GM04503 (cell line): ENCODE results near the gene DCST1.

Source experiments
- DNase-seq: peaks from one replicate; pipeline ENCODE4 v3.0.0-alpha.2; 2012; ENCODE audit warnings: low read depth

Gene DCST1

DNA sequence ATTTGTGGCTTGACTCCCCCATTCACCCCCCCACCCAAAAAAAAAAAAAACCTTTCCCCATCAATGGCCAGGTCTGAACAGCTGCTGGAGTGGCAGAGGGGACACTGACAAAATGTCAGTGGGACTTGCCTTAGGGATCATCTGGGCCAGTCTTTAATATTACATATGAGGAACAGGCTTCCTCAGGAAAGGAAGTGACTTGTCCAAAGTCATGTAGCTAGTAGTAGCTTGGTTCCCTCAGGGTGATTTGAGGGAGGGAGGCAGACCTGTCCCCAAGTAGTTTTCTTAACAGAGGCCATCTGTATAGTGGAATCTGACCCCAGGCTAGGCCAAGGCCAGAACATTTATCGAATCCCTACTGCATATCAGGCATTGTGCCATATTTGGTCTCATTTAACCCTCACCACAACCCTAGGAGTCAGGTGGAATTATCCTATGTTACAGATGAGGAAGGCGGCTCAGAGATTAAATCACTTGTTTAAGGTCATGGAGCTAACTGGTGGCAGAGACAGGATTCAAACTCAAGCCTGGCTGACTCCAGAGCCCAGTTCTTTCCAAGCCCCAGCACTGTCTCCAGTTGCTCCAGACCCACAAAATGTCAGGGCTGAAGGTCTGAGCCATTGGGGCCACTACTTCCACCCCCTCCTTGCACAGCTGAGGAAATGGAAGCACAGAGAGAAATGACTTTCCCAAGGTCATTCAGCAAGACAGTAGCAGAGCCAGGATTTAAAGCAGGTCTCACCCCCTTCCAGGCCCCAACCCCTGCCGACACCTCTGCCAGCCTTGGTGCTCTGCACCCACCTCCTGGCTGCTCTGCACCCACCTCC is 20.6 kb upstream of the DCST1 start:
- no peak for DNase-seq

DNA sequence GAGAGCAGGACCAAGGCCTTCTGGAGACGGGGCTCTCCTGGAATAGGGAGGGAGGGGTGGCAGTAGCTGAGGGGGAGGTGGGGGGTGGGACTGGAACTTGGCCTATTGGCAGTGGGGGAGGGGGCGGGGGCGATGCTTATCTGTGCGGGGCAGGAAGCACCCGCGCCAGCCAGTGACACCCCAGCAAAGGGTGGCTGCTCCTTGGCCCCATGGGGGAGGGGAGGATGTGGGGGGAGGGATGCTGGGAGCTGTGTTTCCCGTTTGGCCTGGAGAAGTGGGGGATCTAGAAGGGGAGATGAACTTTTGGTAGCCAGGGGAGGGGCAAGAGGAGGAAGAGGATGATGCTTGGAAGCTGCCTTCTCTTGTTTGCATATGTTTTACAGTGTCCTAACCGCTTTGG is 20.0 kb upstream of the DCST1 start:
- DNase-seq, result no peak

DNA sequence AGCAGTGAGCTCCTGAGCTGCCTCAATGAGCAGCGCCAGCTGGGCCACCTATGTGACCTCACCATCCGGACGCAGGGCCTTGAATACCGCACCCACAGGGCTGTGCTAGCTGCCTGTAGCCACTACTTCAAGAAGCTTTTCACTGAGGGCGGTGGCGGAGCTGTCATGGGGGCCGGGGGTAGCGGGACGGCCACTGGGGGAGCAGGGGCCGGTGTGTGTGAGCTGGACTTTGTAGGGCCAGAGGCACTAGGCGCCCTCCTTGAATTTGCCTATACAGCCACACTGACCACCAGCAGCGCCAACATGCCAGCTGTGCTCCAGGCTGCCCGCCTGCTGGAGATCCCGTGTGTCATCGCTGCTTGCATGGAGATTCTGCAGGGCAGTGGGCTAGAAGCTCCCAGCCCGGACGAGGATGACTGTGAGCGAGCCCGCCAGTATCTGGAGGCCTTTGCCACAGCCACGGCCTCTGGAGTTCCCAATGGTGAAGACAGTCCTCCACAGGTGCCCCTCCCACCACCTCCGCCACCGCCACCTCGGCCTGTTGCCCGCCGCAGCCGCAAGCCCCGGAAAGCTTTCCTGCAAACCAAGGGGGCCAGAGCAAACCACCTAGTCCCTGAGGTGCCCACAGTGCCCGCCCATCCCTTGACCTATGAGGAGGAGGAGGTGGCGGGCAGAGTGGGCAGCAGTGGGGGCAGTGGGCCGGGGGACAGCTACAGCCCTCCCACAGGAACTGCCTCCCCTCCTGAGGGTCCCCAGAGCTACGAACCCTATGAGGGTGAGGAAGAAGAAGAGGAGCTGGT is 18.7 kb upstream of the DCST1 start:
- no peak for DNase-seq

DNA sequence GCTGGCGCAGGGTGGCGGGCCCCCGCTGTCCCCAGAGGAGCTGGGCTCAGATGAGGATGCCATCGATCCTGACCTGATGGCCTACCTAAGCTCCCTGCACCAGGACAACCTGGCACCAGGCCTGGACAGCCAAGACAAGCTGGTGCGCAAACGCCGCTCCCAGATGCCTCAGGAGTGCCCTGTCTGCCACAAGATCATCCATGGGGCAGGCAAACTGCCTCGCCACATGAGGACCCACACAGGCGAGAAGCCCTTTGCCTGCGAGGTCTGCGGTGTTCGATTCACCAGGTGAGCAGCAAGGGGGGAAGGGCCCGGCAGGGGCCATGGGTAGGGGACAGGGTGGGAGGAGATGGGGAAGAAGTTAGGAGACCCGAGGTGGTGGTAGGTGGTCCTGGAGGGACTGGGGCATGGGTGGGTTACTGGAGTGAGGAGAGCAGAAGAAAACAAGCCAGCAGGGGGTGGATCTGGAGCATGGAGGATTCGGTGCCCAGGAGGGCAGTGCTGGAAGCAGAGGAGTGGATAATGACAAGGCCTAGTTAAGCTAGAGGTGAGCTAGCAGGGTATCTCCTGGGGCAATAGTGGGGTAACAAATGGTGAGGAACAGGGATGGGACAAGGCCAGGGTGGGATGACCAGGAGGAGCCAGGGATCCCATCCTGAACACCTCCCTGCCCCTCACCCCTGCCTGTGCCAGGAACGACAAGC is 17.9 kb upstream of the DCST1 start:
- DNase-seq, result no peak

DNA sequence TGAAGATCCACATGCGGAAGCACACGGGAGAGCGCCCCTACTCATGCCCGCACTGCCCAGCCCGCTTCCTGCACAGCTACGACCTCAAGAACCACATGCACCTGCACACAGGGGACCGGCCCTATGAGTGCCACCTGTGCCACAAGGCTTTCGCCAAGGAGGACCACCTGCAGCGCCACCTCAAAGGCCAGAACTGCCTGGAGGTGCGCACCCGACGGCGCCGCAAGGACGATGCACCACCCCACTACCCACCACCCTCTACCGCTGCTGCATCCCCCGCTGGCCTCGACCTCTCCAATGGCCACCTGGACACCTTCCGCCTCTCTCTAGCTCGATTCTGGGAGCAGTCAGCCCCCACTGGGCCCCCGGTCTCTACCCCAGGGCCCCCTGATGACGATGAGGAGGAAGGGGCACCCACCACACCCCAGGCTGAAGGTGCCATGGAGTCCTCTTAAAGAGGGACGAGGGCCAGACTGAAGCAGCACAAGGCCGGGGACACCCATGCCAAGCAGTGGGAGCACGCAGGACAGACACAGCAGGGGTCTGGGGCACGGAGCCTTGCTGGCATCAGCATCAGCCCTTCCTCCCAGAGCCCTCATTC is 17.3 kb upstream of the DCST1 start:
- no peak for DNase-seq

DNA sequence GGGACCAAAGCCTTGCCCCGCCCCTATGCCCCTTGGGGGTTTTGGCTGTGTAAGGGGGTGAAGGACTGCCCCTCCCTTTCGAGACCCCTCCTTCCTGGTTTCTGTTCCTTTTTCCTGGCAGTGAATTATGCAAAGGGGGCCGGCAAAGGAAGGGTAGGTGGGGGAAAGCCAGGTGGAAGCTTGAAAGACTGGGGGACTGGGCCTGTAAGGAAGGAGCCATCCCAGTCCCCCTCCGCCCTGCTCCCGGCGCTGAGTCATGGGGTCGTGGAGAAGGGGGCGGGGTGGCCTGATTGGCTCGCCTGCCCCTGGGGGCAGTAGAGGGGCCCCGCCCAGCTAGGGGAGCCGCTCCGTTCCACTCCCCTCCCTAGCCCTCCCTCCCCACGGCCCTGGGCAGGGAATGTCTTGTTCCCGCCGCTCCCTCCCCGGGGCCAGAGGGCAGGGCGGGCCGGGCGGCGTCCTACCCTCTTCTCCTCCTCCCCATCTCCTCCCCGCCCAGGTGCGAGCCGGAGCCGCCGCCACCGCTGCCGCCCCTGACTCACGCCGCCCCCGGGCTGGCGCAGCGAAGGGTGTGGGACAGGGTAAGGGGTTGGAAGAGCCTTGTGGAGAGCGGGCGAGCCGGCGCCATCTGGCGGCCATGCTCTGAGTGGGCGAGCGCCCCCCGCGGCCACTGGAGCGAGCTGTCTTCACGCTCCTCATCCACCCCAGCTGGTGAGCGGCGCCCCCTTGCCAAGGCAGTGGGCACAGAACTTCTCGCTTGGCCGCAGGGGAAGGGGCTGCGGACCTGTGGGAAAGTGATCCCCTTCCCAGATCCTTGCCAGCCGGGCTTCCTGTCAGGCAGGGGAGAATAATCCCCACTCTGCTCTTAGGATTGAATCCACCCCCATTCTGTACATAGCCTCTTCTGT is 16.3 kb upstream of the DCST1 start:
- no peak for DNase-seq

DNA sequence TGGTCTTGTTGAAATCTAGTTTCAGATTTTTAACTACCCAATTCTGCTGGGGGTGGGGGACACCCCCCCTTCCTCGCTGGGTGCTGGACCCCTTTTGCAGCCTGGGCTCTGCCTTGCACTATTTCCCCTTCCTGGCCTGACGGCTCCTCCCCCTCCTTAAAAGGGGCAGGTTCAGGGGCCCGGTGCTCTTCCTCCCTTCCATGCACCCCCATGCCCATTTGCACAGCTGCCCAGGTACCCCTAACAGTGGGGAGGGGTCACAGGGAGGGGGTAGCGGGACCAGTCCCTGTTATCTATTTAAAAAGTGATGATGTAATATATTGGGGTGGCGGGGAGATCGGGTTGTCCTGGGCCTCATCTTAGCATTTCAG is 15.7 kb upstream of the DCST1 start:
- no peak for DNase-seq

DNA sequence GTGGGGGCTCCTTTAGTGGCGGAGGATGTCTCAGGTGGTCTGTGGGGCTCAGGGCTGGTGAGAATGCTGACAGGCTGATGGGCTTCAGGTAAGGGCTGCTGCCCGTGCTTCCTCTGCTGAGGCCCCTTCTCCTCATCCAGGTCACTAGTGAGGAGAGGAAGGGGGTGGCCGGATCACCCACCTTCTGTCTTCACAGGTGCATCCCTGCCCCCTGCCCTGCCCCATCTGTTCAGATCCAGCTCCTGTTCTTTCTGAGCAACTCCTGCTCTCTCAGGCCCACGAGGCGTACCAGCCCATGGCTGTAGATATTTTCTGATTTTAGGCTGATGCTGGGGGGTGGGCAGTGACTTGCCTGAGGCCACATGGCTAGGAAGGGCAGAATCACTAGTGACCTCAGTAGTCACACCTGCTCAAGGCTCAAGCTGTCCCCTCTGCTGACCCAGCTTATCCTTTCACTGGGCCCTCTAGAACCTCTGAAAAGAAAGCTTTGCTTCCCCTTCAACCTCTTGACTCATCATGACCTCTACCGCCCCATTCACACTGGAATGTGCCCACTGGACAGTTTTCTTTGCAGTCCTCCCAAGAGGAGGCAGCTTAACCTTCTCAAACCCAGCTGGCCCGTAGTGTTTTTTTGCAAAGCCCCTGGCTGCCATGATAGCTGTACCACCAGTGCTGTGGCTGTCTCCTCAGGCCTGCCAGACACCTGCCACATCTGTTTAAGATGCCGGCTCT is 14.8 kb upstream of the DCST1 start:
- DNase-seq, result no peak

DNA sequence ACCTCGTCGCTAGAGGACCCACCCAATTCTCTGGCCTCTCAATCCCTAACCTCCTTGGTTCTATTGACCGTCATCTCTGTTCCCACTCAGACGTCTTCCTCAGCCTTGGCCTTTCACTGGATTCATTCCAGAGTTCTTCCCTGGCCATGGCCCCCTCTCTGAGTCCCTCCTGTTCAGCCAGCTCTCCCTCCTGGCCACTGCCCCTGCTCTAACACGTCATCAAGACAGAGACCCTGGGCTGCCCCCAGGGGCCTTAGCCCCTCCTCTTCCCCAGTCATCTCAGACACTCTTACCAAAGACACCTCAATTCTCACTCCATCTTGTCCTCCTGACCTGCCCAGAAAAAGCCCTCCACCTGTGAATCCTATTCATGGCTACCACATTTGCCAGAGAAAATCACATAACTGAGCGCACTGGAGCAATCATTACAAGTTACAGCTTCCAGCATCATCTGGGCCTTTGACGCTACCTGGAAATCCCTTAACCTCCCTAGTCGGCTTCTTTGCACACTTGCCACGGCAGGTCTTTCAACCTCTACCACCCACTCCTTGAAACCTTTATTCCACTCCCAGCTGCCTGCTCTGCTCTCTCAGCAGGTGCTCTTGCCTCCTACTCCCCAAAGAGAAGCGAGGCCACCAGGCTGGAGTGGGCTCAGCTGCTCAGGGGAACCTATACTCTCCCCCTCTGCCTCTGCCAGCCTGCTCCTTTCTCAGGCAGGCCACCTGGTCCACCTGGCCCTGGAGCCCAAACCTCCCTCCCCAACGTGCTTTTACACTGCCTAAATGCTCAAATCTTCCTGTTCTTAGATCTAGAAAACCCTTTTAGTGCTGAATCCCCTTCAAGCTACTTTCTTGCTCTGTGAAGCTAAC is 14.0 kb upstream of the DCST1 start:
- DNase-seq, result no peak

DNA sequence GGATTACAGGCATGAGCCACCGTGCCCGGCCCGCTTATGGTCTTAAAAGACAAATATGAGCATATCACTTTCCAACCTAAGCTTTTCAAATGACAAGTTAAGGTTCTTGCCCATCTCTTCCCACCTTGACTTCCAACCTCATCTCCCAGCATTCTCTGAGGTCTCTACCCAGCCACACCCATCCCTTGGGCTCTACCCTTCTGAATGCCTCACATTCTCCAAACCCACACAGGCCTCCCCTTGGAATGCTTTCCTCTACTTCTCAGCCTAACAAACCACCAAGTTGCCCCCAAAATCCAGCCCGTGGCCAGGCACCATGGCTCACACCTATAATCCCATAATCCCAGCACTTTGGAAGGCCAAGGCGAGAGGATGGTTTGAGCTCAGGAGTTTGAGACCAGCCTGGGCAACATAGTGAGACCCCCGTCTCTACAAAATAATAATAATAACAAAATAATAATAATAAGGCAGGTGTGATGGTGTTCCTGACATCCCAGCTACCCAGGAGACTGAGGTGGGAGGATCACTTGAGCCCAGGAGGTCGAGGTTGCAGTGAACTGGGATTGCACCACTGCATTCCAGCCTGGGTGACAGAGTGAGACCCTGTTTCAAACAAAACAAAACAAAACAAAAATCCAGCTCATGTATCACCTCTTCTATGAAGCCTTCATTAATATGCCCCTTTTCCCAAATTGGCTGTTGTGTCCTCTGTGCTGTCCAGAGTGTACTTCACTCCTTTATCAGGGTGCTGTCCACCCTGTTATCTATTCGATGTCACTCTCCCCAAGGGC is 11.3 kb upstream of the DCST1 start:
- no peak for DNase-seq

DNA sequence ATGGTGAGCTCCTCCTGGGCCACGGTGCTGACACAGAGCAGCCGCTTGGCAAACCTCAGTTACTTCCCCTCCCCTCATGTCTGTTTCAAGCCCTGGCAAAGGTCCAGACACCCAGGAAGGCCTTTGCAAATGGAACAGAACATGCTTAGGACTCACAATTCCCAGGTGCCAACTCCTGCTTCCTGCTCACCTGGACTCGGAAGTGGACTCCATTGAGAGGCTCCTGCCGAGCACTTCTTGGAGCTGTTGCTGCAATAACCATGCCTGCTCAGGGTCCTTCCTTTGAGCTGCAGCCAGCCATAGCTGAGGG is 10.7 kb upstream of the DCST1 start:
- no peak for DNase-seq

DNA sequence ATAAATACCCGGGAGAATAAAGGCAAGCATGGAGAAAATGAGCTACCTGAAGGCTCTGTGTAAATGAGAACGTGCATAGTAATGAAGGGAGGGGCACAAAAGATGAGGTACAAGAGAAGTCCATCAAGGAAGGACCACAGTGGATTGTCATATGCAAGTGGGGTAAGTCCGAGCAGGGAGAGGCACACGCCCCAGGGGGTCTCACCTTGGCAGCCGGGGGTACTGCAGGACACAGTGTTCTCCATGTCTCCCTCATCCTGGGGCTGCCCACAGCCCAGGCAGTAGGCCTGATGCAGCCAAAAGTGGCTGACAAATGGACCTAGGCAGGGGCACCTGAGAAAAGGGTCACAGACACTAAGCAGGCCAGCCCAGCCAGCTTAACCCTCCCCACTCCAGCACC is 10.0 kb upstream of the DCST1 start:
- no peak for DNase-seq

DNA sequence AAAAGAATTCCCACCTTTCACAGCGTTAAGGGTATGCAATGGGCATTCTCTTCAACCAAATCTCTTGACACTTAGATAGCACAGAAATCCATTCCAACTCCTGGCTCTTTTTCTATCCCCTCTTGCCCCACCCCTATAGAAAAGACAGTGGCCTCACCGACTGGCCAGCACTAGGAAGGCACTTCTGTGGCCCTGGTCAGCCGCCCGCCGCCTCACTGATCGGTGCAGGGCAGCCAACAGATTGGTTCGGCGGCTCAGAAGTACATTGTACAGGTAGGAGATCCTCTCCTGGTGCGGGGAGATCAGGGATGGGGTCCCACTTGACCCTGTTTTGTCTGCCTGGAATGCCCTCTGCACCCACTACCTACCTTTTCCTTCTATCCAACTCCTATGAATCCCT is 9.3 kb upstream of the DCST1 start:
- DNase-seq, result no peak

DNA sequence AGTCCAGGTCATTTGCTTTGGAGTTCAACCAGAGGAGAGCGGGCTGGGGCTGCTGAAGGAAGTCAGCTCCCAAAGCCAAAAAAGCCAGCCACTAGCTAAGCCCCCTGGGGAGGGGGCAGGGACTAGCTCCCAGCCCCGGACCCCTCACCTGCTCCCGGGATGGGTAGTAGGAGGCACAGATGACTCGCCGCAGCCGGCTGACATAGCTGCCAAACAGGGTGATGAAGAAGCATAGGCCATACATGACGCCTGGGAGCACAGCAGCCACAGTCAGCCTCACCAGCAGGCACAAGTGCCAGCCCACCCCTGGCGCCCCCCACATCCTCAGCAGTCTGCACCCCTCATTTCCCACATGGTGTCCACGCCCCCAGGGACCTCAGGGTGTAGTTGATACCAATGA is 7.5 kb upstream of the DCST1 start:
- no peak for DNase-seq

DNA sequence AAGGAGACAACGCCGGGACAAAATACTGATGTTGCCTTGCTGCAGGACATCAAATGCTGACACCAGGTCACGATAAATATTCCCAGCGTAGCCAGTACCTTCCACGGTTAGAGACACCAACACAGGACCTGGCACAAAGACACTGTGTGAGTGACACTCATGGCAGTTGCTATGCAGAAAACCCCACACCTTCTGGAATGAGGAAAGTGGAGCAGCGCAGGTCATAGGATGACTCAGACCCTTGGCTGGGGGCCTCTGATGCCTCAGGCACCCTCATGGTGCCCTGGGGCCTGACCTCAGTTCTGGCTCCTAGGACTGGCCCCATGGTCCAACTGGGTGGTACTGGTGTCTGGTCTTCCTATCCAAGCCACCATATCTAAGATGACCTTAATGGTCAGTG is 7.0 kb upstream of the DCST1 start:
- DNase-seq, result no peak

DNA sequence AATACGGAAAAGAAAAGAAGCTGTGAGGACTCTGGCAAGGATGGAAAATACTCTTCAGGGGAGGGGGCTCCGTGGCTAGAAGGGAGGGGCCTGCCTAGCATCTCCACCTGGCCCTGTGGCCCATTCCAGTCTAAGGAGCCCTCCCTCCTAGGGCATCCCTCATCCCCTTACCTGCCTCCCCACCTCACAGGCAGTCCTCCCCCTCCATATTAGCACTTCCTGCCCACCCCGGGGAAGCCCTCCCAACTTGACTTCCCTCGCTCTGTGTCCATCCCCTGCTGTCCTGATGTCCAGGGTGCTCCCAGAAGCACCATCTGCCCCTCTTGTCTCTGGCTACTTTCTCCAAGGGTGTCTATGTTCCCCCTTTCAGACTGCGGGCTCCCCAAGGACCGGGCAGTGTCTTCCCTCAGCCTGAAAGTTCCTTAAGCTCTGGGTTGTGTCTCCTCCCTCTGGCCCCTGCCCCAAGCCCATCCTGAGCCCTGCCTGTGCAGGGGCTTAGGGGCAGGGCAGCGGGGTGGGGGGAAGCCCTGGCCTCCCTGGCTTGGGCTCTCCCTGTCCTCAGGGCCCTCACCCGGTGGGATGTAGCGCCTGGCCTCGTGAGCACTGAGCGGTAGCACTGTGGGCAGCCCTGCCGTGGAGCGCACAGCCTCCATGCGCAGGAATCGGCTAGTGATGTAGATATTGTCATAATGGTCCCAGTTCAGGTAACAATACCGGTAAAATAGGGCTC is 3.9 kb upstream of the DCST1 start:
- DNase-seq, result no peak

DNA sequence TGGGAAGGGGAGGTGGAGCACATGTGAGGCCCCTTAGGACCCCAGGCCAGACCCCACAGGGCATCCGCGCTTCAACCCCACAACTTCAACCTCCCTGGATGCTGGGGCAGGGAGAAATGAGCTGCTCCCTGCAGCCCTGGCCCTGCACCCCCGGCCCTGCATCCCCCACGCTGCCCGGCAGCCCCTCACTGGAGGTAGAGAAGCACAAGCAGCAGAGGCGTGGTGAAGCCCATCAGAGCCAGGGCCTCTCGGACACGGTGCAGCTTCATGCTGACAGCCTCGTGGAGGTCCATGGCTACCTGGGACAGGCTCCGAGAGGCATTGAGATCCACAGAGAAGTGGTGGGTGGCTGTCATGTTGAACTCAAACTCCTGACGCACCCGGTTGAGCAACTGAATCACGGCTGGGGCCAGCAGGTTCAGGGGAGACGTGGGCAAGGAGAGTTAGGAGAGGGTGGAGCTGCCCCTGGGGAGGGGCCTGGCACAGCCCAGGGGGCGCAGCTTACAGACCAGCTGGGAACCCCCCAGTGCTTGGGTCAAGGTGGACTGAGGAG is 3.3 kb upstream of the DCST1 start:
- no peak for DNase-seq

DNA sequence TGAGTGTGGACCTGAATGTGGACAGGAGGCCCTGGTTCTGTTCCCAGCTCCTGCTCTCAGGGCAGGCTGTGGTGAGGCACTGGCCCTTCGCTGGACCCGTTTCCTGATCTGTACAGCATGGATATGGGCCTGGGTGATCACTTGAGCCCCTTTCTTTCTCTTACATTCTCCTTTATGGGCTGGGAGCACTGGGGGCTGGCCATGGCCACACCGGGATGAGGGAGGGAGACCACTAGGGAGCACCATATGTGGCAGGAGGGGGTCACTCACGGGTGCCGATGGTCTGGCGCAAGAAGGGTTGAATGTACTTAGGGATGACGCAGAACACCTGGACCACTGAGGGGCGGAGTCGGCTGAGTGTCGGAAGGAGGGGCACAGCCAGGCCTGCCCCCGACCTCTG is 2.7 kb upstream of the DCST1 start:
- DNase-seq, result no peak
